Activated CD8-positive, alpha-beta memory T cell treated with anti-CD3 and anti-CD28 coated beads, Interleukin-2, amount 50 U/mL, for 48 hours (primary cell): ENCODE results near the gene AXIN1.
"Not testable (repeated sequence)": the region's sequence is repeated elsewhere in the genome, so short reads cannot be mapped to it uniquely, and the experiment has no call there.

Experiments
- DNase-seq: peaks from one replicate; pipeline ENCODE4 v3.0.0-alpha.2; 2020

Gene AXIN1

DNA sequence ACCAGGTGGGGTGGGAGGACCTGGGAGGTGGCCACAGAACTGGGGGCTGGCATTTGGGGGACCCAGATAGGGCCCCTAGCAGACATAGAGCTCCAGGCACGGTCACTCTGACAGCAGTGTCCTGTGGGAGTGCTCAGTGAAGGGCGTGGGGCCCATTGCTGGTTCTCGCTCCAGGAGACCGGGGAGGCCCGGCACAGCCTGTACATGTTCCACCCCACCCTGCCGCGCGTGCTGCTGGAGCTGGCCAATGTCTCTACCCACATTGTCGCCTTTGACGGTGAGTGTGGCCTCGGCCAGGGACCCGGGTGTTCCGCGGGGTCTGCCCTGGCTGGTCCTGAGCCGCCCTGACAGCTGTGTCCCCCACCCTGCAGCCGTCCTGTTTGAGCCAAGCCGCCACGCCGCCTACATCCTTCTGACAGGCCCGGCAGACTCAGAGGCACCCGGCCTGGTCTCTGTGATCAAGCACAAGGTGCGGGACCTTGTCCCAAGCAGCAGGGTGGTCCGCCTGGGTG is 88.0 kb downstream of the AXIN1 start:
- no peak for DNase-seq

DNA sequence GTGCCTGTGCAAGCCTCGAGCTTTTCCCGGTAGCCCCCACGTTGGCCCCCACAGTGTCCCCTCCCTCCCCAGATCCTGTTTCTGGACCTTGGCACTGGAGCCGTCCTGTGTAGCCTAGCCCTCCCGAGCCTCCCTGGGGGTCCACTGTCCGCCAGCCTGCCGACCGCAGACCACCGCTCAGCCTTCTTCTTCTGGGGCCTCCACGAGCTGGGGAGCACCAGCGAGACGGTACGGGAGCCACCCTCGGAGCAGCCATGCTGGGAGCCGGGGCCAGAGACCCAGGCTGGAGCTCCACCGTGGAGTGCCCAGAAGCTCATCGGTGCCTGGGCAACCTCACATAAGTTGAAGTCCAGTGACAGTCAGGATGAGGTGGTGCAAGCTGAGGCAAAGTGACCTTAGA is 88.6 kb downstream of the AXIN1 start:
- DNase-seq = no peak

DNA sequence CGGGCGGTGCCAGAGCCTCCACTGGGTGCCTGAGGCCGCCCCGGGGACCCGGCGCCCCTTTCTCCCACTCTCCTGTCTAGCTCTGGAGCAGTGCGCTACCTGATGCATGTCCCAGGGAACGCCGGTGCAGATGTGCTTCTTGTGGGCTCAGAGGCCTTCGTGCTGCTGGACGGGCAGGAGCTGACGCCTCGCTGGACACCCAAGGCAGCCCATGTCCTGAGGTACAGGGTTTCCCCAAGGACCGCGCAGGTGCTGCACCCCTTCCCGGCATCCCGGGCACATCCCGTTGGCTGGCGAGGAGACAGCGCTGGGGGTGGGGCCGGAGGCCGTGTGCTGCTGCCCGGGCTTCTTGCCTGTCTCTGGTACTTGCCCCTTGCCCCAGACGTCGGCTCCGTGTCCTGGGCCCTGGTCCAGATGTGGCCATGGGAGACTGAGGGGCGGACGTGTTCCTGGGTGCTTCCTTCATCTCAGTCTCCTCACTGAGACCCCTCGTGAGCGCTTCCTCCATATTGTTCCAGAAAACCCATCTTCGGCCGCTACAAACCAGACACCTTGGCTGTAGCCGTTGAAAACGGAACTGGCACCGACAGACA is 89.2 kb downstream of the AXIN1 start:
- DNase-seq = no peak

DNA sequence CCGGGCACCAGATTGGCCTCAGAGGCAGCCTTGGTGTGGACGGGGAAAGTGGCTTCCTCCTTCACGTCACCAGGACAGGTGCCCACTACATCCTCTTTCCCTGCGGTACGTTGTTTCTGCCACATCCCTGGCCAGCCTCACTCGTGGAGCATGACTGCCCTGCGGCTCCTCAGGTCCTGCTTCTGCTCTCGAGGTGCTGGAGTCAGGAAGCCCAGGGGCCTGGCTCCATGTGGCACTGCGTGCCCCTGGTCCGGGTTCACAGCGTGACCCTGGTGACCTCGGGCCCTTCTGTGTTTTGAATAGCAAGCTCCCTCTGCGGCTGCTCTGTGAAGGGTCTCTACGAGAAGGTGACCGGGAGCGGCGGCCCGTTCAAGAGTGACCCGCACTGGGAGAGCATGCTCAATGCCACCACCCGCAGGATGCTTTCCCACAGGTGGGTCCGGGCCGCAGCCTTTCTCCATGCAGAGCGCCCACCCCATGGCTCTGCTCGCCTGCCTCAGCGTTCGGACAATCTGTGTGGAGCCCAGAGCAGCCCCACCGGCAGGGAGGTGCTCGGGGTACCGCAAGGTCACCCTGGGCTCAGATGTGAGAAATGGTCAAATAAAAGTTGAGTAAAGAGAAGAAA is 90.3 kb downstream of the AXIN1 start:
- DNase-seq = no peak

DNA sequence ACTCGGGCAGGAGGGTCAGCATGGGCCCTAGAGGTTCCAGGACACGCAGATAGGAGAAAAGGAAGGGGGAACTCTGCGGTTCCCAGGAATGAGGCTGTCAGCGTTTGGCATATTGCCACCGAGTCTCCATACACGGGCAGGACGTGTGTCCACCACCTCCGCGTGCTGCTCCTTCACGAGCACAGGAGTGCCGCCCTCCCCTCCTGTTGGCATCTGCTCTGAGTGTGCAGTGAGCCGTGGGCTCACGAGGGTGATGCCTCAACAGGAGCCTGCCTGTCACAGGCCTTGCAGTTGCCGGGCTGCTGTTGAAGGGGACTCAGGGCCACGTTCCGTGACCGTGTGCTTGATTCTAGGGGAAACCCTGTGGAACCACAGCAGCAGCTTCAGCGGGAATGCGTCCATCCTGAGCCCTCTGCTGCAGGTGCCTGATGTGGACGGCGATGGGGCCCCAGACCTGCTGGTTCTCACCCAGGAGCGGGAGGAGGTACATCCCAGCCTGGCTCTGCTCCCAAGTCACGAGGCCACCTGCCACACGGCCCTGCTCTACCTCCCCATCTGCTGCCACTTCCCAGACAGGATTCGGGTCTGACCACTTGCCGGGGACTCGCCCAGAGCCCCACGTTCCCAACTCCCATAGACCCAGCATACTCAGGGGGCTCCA is 91.4 kb downstream of the AXIN1 start:
- no peak for DNase-seq

DNA sequence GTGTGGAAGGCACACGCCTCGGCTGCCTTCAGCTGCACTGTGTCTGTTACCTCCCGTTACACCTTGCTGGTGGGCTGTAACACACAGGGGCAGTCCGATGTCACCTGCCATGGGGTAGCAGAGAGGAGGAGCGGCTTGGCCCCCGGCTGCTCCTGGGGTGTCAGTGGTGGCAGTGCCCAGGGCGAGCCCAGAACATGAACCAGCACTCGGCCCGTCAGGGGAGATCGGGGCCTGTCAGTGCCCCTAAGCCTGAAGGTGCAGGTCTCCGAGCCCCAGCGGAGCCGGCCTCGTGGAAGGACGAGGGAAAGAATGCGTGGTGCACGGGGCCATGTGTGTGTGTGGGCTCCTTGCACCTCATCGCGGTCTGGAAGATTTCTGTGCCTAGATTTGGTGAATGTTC is 92.2 kb downstream of the AXIN1 start:
- no peak for DNase-seq

DNA sequence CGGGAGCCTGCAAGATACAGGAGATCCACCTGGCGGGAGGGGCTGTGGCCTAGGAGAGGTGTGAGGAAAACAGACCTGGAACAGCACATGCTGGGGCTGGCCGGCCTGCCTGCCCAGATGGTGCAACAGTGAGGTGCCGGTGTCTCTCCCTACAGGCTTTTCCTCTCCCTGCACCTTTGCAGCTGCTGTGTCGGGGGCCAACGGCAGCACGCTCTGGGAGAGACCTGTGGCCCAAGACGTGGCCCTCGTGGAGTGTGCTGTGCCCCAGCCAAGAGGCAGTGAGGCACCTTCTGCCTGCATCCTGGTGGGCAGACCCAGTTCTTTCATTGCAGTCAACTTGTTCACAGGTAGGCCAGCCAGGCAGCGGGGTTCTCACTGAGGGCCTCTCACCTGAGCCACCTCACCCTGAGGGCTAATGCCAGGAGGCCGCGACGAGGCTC is 92.7 kb downstream of the AXIN1 start:
- no peak for DNase-seq

DNA sequence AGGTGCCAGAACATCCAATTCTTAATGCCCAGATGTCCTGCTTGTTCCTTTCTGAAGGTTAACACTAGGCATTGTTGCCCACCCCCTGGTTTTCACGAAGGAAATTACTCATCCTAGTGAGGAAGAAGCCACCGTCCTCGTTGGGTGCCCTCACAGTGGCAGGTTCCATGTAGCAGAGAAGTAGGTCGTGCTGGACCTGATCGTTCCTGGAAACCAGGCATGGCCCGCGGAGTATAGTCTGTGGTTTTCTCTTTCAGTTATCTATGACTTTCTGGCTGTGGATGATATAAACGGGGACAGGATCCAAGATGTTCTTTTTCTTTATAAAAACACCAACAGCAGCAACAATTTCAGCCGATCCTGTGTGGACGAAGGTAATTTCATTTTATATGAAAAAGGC is 93.3 kb downstream of the AXIN1 start:
- DNase-seq = no peak

DNA sequence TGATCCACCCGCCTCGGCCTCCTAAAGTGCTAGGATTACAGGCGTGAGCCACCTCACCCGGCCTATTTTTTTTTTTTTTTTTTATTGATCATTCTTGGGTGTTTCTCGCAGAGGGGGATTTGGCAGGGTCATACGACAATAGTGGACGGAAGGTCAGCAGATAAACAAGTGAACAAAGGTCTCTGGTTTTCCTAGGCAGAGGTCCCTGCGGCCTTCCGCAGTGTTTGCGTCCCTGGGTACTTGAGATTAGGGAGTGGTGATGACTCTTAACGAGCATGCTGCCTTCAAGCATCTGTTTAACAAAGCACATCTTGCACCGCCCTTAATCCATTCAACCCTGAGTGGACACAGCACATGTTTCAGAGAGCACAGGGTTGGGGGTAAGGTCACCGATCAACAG is 94.4 kb downstream of the AXIN1 start:
- not testable (repeated sequence) for DNase-seq

DNA sequence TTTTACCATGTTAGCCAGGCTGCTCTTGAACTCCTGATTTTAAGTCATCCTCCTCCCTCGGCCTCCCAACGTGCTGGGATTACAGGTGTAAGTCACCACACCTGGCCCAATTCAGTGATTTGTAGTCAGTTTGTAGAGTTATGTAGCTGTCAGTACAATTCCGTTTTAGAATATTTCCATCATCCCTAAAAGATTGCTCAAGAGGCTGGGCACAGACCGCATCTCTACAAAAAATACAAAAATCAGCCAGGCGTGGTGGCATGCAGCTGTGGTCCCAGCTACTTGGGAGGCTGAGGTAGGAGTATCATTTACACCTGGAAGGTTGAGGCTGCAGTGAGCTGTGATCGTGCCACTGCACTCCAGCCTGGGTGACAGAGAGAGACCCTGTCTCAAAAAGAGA is 97.3 kb downstream of the AXIN1 start:
- no peak for DNase-seq

DNA sequence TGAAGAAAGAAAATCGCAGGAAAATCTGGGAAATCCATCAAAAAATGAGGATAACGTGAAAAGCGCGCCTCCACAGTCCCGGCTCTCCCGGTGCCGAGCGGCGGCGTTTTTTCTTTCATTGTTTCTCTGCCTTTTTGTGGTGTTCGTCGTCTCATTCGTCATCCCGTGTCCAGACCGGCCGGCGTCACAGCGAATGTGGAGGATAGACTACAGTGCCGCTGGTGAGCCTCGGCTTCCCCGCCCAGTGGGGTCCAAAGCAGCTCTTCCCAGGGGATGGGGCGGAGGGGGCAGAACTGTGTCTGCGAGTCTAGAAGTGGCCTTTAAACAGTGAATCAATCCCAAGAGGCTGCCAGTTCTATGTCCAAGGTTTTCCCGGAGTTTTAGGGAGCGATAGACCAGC is 98.1 kb downstream of the AXIN1 start:
- DNase-seq = no peak

DNA sequence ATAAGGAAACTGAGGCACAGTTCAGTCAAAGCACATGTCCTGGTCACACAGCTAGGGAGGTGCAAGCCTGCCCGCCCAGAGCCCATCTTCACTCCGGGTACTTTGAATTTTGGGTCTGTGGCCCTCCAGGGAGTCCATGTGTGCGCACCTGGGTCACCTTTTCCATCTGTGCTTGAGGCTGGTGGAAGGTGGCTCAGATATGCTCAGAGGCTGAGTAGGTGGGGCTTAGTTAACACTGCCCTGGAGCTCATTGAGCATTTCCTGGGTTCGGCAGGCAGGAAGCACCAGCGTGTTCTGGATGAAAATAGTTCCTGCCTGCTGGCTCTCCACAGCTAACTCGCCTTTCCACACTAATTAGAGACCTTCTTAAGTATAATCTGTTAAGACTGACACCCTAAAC is 98.7 kb downstream of the AXIN1 start:
- DNase-seq = no peak

DNA sequence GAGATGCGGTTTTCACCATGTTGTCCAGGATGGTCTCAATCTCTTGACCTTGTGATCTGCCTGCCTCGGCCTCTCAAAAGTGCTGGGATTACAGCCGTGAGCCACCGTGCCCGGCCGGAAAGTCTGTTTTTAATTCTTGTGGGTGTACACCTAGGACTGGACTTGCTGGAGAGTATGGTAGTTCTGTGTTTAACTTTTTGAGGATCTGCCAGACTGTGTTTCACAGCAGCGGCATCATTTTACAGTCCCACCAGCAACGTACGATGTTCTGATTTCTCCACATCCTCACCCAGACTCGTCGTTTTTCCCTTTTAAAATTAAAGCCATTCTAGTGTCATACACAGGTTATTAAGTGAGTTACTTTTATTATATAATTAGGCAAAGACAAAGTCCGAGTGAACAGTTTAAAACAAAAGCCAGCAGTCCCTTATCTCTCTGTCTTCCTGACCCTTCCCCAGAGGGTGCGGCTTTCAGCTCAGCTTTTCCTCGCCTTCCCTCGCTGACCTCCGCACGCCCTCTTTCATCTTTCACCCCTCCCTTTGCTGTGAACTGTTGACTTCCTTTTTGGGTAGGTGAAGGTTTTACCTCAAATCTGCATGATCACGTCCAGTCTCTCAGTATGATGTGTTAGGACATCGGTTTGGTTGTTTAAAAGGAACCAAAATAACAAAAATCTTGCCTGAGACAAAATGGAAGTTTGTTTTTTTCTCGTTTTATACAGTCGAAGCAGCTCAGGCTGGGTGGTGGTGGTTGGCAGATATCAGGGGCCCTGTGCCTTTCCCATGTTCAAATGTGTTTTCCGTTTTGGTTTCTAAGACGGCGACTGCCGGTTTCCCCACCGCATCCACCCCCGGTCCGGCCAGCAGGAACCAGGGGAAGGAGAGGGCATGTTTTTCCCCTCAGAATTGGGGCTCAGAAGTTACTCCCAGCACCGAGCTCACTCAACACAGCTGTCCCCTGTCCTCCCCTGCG is 99.9 kb downstream of the AXIN1 start:
- no peak for DNase-seq

DNA sequence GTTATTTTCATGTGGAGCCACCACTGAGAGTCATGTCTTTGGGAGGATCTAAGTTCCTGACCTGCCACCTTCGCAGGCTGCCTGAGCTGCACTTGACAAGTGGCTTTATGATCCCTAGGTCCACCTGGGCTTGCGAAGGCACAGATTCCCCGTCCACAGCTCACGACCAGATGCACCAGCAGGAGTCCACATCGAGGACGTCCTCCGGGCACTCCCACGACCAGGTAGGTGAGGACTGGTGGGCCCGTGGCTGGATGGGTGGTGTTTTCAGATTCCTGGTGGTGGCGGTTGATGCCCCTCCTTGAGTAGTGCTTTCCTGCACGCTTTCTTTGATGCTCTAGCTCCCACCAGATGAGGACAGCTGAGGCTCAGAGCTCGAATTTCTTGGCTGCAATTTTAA is 103.1 kb downstream of the AXIN1 start:
- no peak for DNase-seq

DNA sequence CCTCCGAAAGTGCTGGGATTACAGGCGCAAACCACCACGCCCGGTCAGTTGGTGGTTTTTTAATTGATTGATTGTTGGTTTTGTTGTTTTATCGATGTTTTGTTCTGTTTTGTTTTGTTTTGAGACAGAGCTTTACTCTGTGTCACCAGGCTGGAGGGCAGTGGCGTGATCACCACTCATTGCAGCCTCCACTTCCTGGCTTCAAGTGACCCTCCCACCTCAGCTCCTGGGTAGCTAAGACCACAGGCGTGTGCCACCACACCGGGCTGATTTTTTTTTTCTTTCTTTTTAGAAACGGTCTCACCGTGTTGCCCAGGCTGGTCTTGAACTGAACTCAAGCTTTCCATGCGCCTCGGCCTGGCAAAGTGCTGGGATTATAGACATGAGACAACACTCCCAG is 105.5 kb downstream of the AXIN1 start:
- DNase-seq = no peak

DNA sequence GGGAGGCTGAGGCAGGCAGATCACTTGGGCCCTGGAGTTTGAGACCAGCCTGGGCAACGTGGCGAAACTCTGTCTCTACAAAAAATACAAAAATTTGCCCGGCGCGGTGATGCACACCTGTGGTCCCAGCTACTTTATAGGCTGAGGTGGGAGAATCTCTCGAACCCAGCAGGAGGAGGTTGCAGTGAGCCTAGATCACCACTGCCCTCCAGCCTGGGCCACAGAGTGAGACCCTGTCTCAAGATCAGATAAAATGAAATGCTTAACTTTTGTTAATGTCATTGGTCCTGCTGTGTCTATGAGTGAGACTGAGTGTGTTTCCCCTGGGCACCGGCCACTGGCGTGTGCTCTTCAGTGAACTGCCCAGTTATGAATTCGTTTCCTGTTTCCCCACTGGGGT is 107.4 kb downstream of the AXIN1 start:
- DNase-seq = no peak

DNA sequence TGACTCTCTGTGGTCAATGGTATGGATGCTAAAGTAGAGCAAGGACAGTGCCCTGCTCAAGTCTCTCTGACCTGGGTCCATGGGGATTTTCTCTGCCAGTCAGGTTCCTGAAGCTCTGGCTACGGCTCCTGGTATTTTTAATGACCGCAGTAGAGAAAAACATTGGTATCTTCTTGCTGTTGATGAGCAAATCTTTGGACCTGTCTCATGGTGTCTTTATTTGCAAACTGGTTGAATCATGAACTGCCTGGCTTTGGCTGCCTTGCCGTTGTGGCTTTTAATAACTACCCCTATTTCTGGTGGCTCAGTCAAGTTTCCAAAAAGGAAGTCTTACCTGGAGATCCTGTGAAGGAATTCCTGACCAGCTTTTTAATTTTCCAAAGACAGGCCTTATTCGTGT is 109.2 kb downstream of the AXIN1 start:
- DNase-seq = no peak

DNA sequence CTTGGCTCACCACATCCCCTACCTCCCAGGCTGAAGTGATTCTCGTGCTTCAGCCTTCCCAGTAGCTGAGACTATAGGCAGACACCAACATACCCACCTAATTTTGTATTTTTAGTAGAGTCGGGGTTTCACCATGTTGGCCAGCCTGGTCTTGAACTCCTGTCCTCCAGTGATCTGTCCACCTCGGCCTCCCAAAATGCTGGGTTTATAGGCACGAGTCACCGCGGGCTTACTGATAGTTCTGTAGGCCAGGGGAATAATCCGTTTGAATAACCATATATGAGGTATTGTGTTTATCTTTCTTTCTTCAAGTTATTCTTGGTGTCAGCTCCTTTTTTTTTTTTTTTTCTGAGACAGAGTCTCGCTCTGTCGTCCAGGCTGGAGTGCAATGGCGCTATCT is 110.2 kb downstream of the AXIN1 start:
- DNase-seq = no peak

DNA sequence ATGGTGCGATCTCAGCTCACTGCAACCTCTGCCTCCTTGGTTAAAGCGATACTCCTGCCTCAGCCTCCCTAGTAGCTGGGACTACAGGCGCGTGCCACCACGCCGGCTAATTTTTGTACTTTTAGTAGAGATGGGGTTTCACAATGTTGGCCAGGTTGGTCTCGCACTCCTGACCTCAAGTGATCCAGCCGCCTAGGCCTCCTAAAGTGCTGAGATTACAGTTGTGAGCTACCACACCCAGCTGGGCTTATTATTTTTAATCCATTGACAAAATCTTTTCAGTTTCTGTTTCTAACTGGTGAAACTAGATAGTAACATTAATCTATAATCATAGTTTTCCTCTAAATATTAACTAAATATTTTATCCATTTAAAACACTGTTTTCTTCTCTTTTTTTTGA is 112.0 kb downstream of the AXIN1 start:
- no peak for DNase-seq

DNA sequence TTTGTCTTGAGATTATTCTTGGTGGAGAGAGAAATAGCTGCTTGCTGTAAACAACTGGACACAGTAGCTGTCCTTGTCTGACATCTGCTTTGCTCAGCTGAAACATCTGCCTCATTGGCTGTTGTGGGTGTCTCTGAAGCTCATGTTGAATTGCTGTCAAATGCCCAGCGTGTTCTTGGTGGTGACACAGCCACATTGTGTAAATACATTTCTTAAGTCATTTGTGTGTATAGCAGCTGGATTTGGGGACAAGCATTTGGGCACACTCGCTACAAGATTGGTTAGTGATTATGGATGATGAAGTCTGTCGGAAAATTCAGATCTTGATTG is 112.6 kb downstream of the AXIN1 start:
- DNase-seq = no peak
